Motor neuron (in vitro differentiated cells): ENCODE data around the gene MST1R. TPM values are rescaled to one million over a fixed set of nuclear protein-coding genes. Genes with fewer than 3 reads are reported as not detected.

Experiments
- ATAC-seq, 8 experiments: fragments of 200-7000 bp; cut with Tn5 transposase; replicated peaks in 6 of 8; 2 replicates each; pipeline ENCODE4 v1.8.0; 2021; ENCODE audit warnings: mild to moderate bottlenecking in 8 of 8, moderate library complexity in 8 of 8
- H3K27ac ChIP-seq, 2 donors: fragments of 250-450 bp; sonication (Bioruptor Pico); 2 replicates each; pipeline ENCODE4 v1.9.0; 2021; ENCODE audit warnings: antibody characterized with exemption in 2 of 2, mild to moderate bottlenecking in 2 of 2, moderate library complexity in 1 of 2
- H3K4me1 ChIP-seq, 2 donors: fragments of 250-450 bp; sonication (Bioruptor Pico); replicated peaks in 1 of 2; 2 replicates each; pipeline ENCODE4 v1.6.1; 2021; ENCODE audit warnings: antibody characterized with exemption in 2 of 2, mild to moderate bottlenecking in 2 of 2, moderate library complexity in 1 of 2
- H3K4me3 ChIP-seq, 5 donors: fragments of 250-450 bp; sonication (Bioruptor Pico); 2 replicates each; pipeline ENCODE4 v1.9.0; 2021; ENCODE audit warnings: antibody characterized with exemption in 5 of 5, mild to moderate bottlenecking in 5 of 5, moderate library complexity in 4 of 5
- WGBS, 10 experiments: fragments of 450-650 bp; shearing (Covaris generic); methylation state at CpG; one replicate each; pipeline ENCODE4 v1.0.0; 2022; 5-methylcytosine and 5-hydroxymethylcytosine counted together
- in situ Hi-C, 9 experiments: fragments of 400-800 bp; cut with MboI; loops; one replicate each; pipeline ENCODE4 v1.15.0; 2021; ENCODE audit warnings: low sequenced_read_pairs in 9 of 9, low pct_unique_long_range_greater_than_20kb in 2 of 9; ENCODE audit not compliant: unreplicated experiment in 9 of 9
- total RNA-seq, 8 experiments: library from RNA; unstranded; fragments of 300-600 nt; gene quantifications; 2 replicates each; pipeline versions ENCODE4 v1.2.3 to v1.2.4, GENCODE V29; 2022

Gene MST1R
- total RNA-seq, 8 experiments from 2014 or later: 0.27 to 1.3 (median 0.56) TPM

DNA sequence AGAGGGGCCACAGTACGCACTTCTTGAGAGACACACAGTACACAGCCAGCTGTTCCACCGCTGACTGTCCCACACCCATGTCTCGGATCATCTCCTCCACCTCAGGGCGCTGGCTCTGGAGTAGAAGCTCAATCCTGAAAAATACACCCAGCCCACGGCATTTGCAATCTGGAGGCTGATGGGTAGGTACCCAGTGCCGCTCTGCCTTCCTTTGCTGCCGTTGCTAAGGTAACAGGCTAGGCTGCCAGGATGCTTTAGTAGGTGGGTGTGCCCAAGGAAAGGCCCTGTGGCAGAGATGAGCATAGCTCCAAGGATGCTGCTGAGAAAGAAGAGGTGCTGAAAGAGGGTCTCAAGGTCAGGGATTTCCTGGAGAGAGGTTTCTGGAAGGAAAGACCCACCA lies 61.9 kb downstream of the MST1R start:
- H3K27ac ChIP-seq: no peak overlapping the region

GRCh38 chr3:49841126-49841696 lies 62.5 kb downstream of the MST1R start:
- no peaks in the 10 kb centered on the region for H3K4me1 ChIP-seq
- no peak overlapping the region for H3K27ac ChIP-seq
- ATAC-seq: peak; percentile 16 to 65 (median 42)
- H3K4me3 ChIP-seq: no peak overlapping the region
- in situ Hi-C loops: no loop called here

More for the DNA sequence above, 61.9 kb downstream of the MST1R start:
- in situ Hi-C loops: no loop called here
- H3K4me3 ChIP-seq: no peak overlapping the region
- peak in 2 of 8 experiments; percentile 13 to 34 for ATAC-seq
- WGBS, 10 experiments: 38 to 100% (median 93%) methylated on average over 1 to 4 of the region's 7 CpGs; no CpG with 5 or more reads in 3 of the 10 experiments
- H3K4me1 ChIP-seq: no peaks in the 10 kb centered on the region

- no CpG with 5 or more reads among the region's 2 CpGs for WGBS, 10 experiments
- Histone ChIP-seq H3K27ac (no peak overlapping the region), H3K4me1 (no peaks in the 10 kb centered on the region), H3K4me3 (no peak overlapping the region)
- in situ Hi-C loops: no loop called here
- no peak for ATAC-seq
Measured at GRCh38 chr3:49840388-49840787, 63.3 kb downstream of the MST1R start.

- H3K4me3 ChIP-seq: no peak overlapping the region
- no peaks in the 10 kb centered on the region for H3K4me1 ChIP-seq
- peak; percentile 85 to 96 (median 90) for ATAC-seq
- WGBS, 10 experiments: 0 to 100% (median 80%) methylated on average over 1 to 3 of the region's 6 CpGs; no CpG with 5 or more reads in 5 of the 10 experiments
- in situ Hi-C loops: no loop called here
- H3K27ac ChIP-seq: no peak overlapping the region
Measured at GRCh38 chr3:49839193-49839809, 64.4 kb downstream of the MST1R start.

Other genes starting within 250 kb of the MST1R start
- 100 to 1,000 TPM in 3 of 8 experiments, 10 to 100 TPM in 5; 52.8 to 143 (median 75.2) TPM for gene APEH, start 229.5 kb downstream of the MST1R start, total RNA-seq
- 10 to 100 TPM in 7 of 8 experiments, 1 to 10 TPM in 1; 7.7 to 59.9 (median 26.0) TPM for gene MST1, start 214.4 kb downstream of the MST1R start, total RNA-seq
- 10 to 100 TPM; 10.9 to 41.8 (median 16.2) TPM for gene RNF123, start 214.3 kb downstream of the MST1R start, total RNA-seq
- gene AMIGO3, start 184.2 kb downstream of the MST1R start, total RNA-seq: 1 to 10 TPM in 6 of 8 experiments, under 1 TPM in 1, not detected in 1; 0.82 to 3.8 (median 2.3) TPM
- gene GMPPB, start 179.9 kb downstream of the MST1R start, total RNA-seq: 10 to 100 TPM; 11.4 to 21.3 (median 16.2) TPM
- 10 to 100 TPM; 25.2 to 43.5 (median 29.7) TPM for gene IP6K1, start 117.3 kb downstream of the MST1R start, total RNA-seq
- gene CDHR4, start 104.0 kb downstream of the MST1R start, total RNA-seq: under 1 TPM in 3 of 8 experiments, not detected in 5; 0.14 to 0.71 (median 0.57) TPM
- 1 to 10 TPM in 7 of 8 experiments, under 1 TPM in 1; 0.81 to 3.5 (median 2.3) TPM for gene INKA1, start 100.6 kb downstream of the MST1R start, total RNA-seq
- 10 to 100 TPM in 4 of 8 experiments, 1 to 10 TPM in 3, under 1 TPM in 1; 0.96 to 46.3 (median 11.0) TPM for gene UBA7, start 89.9 kb downstream of the MST1R start, total RNA-seq
- gene TRAIP, start 47.3 kb downstream of the MST1R start, total RNA-seq: 10 to 100 TPM in 2 of 8 experiments, 1 to 10 TPM in 5, under 1 TPM in 1; 0.66 to 15.3 (median 3.7) TPM
- 10 to 100 TPM in 5 of 8 experiments, 1 to 10 TPM in 2, under 1 TPM in 1; 0.20 to 85.3 (median 24.5) TPM for gene CAMKV, start 34.0 kb downstream of the MST1R start, total RNA-seq
- 10 to 100 TPM in 6 of 8 experiments, 1 to 10 TPM in 2; 9.1 to 12.4 (median 11.6) TPM for gene MON1A, start 25.9 kb upstream of the MST1R start, total RNA-seq
- 100 to 1,000 TPM in 2 of 8 experiments, 10 to 100 TPM in 6; 52.4 to 193 (median 65.5) TPM for gene RBM6, start 36.3 kb upstream of the MST1R start, total RNA-seq
- 100 to 1,000 TPM; 117 to 288 (median 144) TPM for gene RBM5, start 185.0 kb upstream of the MST1R start, total RNA-seq